ENCODE measurements around the gene DAGLA. TPM values are rescaled to one million over a fixed set of nuclear protein-coding genes. Genes with fewer than 3 reads are reported as not detected.

The DAGLA gene
- total RNA-seq, 1 donor from 2014 or later: 6.0 TPM

GRCh38 chr11:61695917-61696316, 15.7 kb downstream of the DAGLA start:
- no peaks in the 10 kb centered on the region for H3K9me3 ChIP-seq
- no peaks in the 10 kb centered on the region for H3K36me3 ChIP-seq
- H3K27me3 ChIP-seq: no peaks in the 10 kb centered on the region
- peak overlapping the region; percentile 9 for H3K4me3 ChIP-seq
- TF ChIP-seq, protein P1, sequence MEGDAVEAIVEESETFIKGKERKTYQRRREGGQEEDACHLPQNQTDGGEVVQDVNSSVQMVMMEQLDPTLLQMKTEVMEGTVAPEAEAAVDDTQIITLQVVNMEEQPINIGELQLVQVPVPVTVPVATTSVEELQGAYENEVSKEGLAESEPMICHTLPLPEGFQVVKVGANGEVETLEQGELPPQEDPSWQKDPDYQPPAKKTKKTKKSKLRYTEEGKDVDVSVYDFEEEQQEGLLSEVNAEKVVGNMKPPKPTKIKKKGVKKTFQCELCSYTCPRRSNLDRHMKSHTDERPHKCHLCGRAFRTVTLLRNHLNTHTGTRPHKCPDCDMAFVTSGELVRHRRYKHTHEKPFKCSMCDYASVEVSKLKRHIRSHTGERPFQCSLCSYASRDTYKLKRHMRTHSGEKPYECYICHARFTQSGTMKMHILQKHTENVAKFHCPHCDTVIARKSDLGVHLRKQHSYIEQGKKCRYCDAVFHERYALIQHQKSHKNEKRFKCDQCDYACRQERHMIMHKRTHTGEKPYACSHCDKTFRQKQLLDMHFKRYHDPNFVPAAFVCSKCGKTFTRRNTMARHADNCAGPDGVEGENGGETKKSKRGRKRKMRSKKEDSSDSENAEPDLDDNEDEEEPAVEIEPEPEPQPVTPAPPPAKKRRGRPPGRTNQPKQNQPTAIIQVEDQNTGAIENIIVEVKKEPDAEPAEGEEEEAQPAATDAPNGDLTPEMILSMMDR (IDR thresholded peaks at IDR 0.05): no peak
- peak; percentile 89 for DNase-seq
- peak; percentile 81 for ATAC-seq
- peaks cover 57% of the 10 kb centered on the region for H3K4me1 ChIP-seq
- intact Hi-C loops (cut with DNase I): no loop called here
- peak overlapping the region; percentile 78 for H3K27ac ChIP-seq

DNA sequence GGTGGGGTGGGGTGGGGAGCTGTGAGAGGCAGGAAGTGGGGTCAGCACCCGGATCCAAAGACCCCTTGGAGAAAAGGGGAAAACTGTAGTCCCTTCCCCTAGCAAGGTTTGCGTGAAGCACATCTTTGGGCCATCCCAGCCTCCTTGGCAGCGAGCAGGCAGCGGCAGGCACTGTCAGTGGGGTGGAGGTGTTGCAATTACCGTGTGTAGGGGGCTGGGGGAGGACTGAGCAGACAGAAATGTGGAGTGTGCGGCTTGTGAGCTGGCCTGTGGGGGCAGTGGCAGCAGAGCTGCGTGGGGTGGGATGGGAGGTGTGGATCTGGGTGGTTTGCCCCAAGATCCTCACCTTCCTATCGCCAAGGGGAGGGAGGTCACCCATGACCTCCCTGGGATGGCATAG, 16.4 kb downstream of the DAGLA start:
- ATAC-seq (no peak), DNase-seq (no peak)
- Histone ChIP-seq H3K36me3 (no peaks in the 10 kb centered on the region), H3K9me3 (no peaks in the 10 kb centered on the region), H3K4me3 (no peak overlapping the region), H3K27ac (peak overlapping the region; percentile 78), H3K4me1 (peaks cover 57% of the 10 kb centered on the region), H3K27me3 (no peaks in the 10 kb centered on the region)
- TF ChIP-seq, protein P1 (IDR thresholded peaks at IDR 0.05): no peak
- intact Hi-C loops (cut with DNase I): no loop called here

DNA sequence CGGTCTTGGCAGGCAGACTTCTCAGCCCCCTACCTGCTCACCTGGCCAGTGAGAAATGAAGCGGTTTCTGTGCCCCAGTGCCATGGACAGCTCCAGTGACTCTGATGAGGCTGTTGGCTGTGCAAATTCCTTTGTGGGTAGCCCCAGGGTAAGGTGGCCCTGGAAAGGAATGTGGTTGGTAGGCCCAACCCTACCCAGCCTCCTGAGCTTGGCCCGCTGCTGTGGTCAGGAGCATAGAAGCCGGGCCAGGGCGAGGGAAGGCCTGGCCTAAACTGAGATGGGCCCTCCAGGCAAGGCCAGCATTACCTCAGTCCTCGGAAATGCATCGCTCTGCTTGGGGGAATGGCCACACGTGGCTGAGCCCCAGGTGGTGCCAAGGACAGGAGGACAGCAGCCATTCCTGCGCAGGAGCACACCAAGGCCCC, 16.9 kb downstream of the DAGLA start:
- H3K36me3 ChIP-seq: no peaks in the 10 kb centered on the region
- TF ChIP-seq, protein P1 (IDR thresholded peaks at IDR 0.05): no peak
- H3K27ac ChIP-seq: peak overlapping the region; percentile 78
- H3K27me3 ChIP-seq: no peaks in the 10 kb centered on the region
- ATAC-seq (peak; percentile 61), DNase-seq (peak; percentile 73)
- no peak overlapping the region for H3K4me3 ChIP-seq
- H3K9me3 ChIP-seq: no peaks in the 10 kb centered on the region
- intact Hi-C loops (cut with DNase I): no loop called here
- peaks cover 59% of the 10 kb centered on the region for H3K4me1 ChIP-seq

GRCh38 chr11:61697764-61698163, 17.6 kb downstream of the DAGLA start:
- TF ChIP-seq, protein P1 (IDR thresholded peaks at IDR 0.05): no peak
- intact Hi-C loops (cut with DNase I): no loop called here
- no peaks in the 10 kb centered on the region for H3K36me3 ChIP-seq
- DNase-seq (no peak), ATAC-seq (no peak)
- peaks cover 61% of the 10 kb centered on the region for H3K4me1 ChIP-seq
- H3K9me3 ChIP-seq: no peaks in the 10 kb centered on the region
- H3K27ac ChIP-seq: peak overlapping the region; percentile 42
- H3K27me3 ChIP-seq: no peaks in the 10 kb centered on the region
- H3K4me3 ChIP-seq: no peak overlapping the region

DNA sequence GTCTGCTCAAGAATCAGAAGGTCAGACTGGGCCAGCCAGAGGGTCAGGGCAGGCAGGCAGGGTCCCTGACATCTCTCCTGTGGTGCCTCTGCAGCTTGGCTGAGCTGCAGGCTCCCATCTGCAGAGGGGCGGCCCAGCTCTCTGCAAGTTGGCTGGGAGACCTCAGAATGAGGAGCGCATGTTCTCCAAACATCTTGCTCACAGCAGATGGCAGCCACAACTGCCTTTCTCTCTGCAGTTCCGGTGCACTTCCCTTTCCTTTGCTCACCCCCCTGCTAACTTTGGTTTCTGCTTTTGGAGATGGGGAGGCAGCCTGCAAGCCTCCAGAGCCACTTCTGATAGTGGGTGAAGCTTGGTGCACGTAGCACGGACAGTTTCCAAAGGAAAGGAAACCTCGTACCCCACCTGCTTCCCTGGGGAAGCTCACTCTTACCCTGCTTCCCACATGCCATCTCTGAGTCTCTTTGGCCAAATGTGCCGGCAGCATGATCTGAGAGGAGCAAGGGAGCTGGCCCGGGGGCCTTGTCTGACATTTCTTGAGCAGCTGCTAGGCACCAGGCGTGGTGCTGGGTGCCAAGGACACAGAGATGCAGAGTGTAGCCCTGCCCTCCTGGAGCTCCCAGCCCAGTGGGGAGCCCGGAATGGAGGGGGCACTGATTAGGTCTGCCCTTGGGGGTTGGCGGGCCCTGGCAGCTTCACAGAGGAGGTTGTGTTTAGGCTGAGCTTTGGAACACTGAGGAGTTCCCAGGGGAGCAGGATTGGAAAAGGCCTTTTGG, 18.2 kb downstream of the DAGLA start:
- Histone ChIP-seq H3K27ac (peak overlapping the region; percentile 42), H3K4me1 (peaks cover 61% of the 10 kb centered on the region), H3K9me3 (no peaks in the 10 kb centered on the region), H3K4me3 (no peak overlapping the region), H3K27me3 (no peaks in the 10 kb centered on the region), H3K36me3 (no peaks in the 10 kb centered on the region)
- intact Hi-C loops (cut with DNase I): no loop called here
- DNase-seq (no peak), ATAC-seq (no peak)
- TF ChIP-seq, protein P1 (IDR thresholded peaks at IDR 0.05): no peak

Data from upper lobe of right lung (tissue), 1 donor.